ENCODE results near the gene RNF133. TPM values are rescaled to one million over a fixed set of nuclear protein-coding genes. Genes with fewer than 3 reads are reported as not detected.

The RNF133 gene
- total RNA-seq, 1 donor from 2014 or later = not detected

GRCh38 chr7:122672536-122672935 is 26.4 kb downstream of the RNF133 start:
- no peak for TF ChIP-seq CTCF (conservative IDR thresholded peaks at IDR 0.05; ENCODE audit: low read depth, low read length)
- DNase-seq (ENCODE audit: low read depth) = no peak

GRCh38 chr7:122663733-122664132 is 35.2 kb downstream of the RNF133 start:
- no peak for DNase-seq (ENCODE audit: low read depth)
- no peak overlapping the region for H3K4me3 ChIP-seq (ENCODE audit: low read depth, low read length)
- TF ChIP-seq CTCF (conservative IDR thresholded peaks at IDR 0.05; ENCODE audit: low read depth, low read length) = no peak

More at GRCh38 chr7:122672536-122672935, 26.4 kb downstream of the RNF133 start:
- H3K4me3 ChIP-seq (ENCODE audit: low read depth, low read length) = no peak overlapping the region

- no peak for DNase-seq (ENCODE audit: low read depth)
- H3K4me3 ChIP-seq (ENCODE audit: low read depth, low read length) = no peak overlapping the region
- TF ChIP-seq CTCF (conservative IDR thresholded peaks at IDR 0.05; ENCODE audit: low read depth, low read length) = no peak
Measured at GRCh38 chr7:122658856-122659255, 40.1 kb downstream of the RNF133 start.

GRCh38 chr7:122653685-122654084 is 45.2 kb downstream of the RNF133 start:
- TF ChIP-seq CTCF (conservative IDR thresholded peaks at IDR 0.05; ENCODE audit: low read depth, low read length) = no peak
- DNase-seq (ENCODE audit: low read depth) = no peak
- no peak overlapping the region for H3K4me3 ChIP-seq (ENCODE audit: low read depth, low read length)

GRCh38 chr7:122652876-122653275 is 46.0 kb downstream of the RNF133 start:
- no peak for TF ChIP-seq CTCF (conservative IDR thresholded peaks at IDR 0.05; ENCODE audit: low read depth, low read length)
- H3K4me3 ChIP-seq (ENCODE audit: low read depth, low read length) = no peak overlapping the region
- no peak for DNase-seq (ENCODE audit: low read depth)

- no peak for TF ChIP-seq CTCF (conservative IDR thresholded peaks at IDR 0.05; ENCODE audit: low read depth, low read length)
- H3K4me3 ChIP-seq (ENCODE audit: low read depth, low read length) = no peak overlapping the region
- no peak for DNase-seq (ENCODE audit: low read depth)
Measured at GRCh38 chr7:122651451-122651850, 47.5 kb downstream of the RNF133 start.

Other genes with a start within 250 kb of the RNF133 start
- gene RNF148, start 3.8 kb upstream of the RNF133 start, total RNA-seq = 0.14 and 2.2 TPM in 2 replicates
- 4.4 and 5.6 TPM in 2 replicates for gene CADPS2, start 187.3 kb upstream of the RNF133 start, total RNA-seq

All from epithelial cell of proximal tubule (primary cell).